Astrocyte (in vitro differentiated cells and primary cell): ENCODE measurements around the gene MYO1F. TPM values are rescaled to one million over a fixed set of nuclear protein-coding genes. Genes with fewer than 3 reads are reported as not detected.

Experiments used
- DNase-seq: peaks from one replicate; pipeline ENCODE4 v3.0.0-alpha.2; 2010; ENCODE audit warnings: low read depth
- FAIRE-seq: peaks from 2 replicates; lab custom pipeline; 2011; peaks lifted over from hg19 to GRCh38; lab: Jason Lieb, UNC
- H2AFZ ChIP-seq: 2 replicates; pipeline ENCODE4 v1.6.0; 2012; ENCODE audit warnings: low read depth, low read length, inconsistent platforms
- H3K27ac ChIP-seq: 2 replicates; pipeline ENCODE4 v1.5.1; 2011; ENCODE audit warnings: low read depth, low read length, inconsistent platforms
- H3K27me3 ChIP-seq: 2 replicates; pipeline ENCODE4 v1.6.0; 2011; ENCODE audit warnings: low read length, inconsistent platforms; ENCODE audit not compliant: insufficient read depth
- H3K36me3 ChIP-seq: 2 replicates; pipeline ENCODE4 v1.5.1; 2011; ENCODE audit warnings: low read length, inconsistent platforms; ENCODE audit not compliant: insufficient read depth
- H3K4me1 ChIP-seq: 2 replicates; pipeline ENCODE4 v1.5.1; 2011; ENCODE audit warnings: low read length, inconsistent platforms; ENCODE audit not compliant: insufficient read depth
- H3K4me2 ChIP-seq: 2 replicates; pipeline ENCODE4 v1.6.0; 2012; ENCODE audit warnings: low read length, inconsistent platforms
- H3K4me3 ChIP-seq: 2 replicates; pipeline ENCODE4 v1.5.1; 2011; ENCODE audit warnings: low read depth, mild to moderate bottlenecking, low read length, inconsistent platforms; ENCODE audit not compliant: insufficient read depth
- H3K79me2 ChIP-seq: 2 replicates; pipeline ENCODE4 v1.6.0; 2012; ENCODE audit warnings: mild to moderate bottlenecking, low read length, inconsistent platforms; ENCODE audit not compliant: insufficient read depth
- H3K9ac ChIP-seq: 2 replicates; pipeline ENCODE4 v1.6.0; 2012; ENCODE audit warnings: mild to moderate bottlenecking, low read length, inconsistent platforms
- H3K9me3 ChIP-seq: 2 replicates; pipeline ENCODE4 v1.5.1; 2012; ENCODE audit warnings: low read depth, mild to moderate bottlenecking, low read length, inconsistent platforms; ENCODE audit not compliant: insufficient read depth
- H4K20me1 ChIP-seq: 2 replicates; pipeline ENCODE4 v1.6.0; 2012; ENCODE audit warnings: low read length, inconsistent platforms; ENCODE audit not compliant: insufficient read depth
- H3K27ac Mint-ChIP-seq: one replicate; pipeline ENCODE4 v1.8.0; 2021; ENCODE audit warnings: mild to moderate bottlenecking, mixed read lengths; ENCODE audit not compliant: unreplicated experiment
- H3K27me3 Mint-ChIP-seq: one replicate; pipeline ENCODE4 v1.8.0; 2021; ENCODE audit warnings: low read depth, mixed read lengths; ENCODE audit not compliant: unreplicated experiment
- H3K36me3 Mint-ChIP-seq: one replicate; pipeline ENCODE4 v1.8.0; 2021; ENCODE audit warnings: low read depth, mixed read lengths; ENCODE audit not compliant: unreplicated experiment
- H3K4me1 Mint-ChIP-seq: one replicate; pipeline ENCODE4 v1.8.0; 2021; ENCODE audit warnings: low read depth, mixed read lengths; ENCODE audit not compliant: unreplicated experiment
- H3K4me3 Mint-ChIP-seq: one replicate; pipeline ENCODE4 v1.8.0; 2021; ENCODE audit warnings: mild to moderate bottlenecking, moderate library complexity, mixed read lengths; ENCODE audit not compliant: unreplicated experiment
- H3K9me3 Mint-ChIP-seq: one replicate; pipeline ENCODE4 v1.8.0; 2021; ENCODE audit warnings: mild to moderate bottlenecking, mixed read lengths; ENCODE audit not compliant: unreplicated experiment
- CTCF ChIP-seq: IDR thresholded peaks from 2 replicates; pipeline ENCODE4 v1.5.1; 2011; ENCODE audit warnings: low read depth, mild to moderate bottlenecking, inconsistent platforms, low read length, moderate library complexity; ENCODE audit not compliant: insufficient read depth
- EZH2 ChIP-seq: IDR thresholded peaks from 2 replicates; pipeline ENCODE4 v1.6.1; 2012; ENCODE audit warnings: mild to moderate bottlenecking, low read length, inconsistent platforms; ENCODE audit not compliant: insufficient read depth
- total RNA-seq: library from RNA; stranded (reverse); gene quantifications from 2 replicates; pipeline ENCODE4 v1.2.1, GENCODE V29; 2021

MYO1F gene
- total RNA-seq, 1 donor from 2014 or later: 0.23 TPM

GRCh38 chr19:8571006-8571411 lies 6.2 kb downstream of the MYO1F start:
- H3K4me1 Mint-ChIP-seq: peaks cover 11% of the 10 kb centered on the region
- Histone ChIP-seq H3K79me2 (no peaks in the 10 kb centered on the region), H3K27ac (no peak overlapping the region), H2AFZ (peak overlapping the region; percentile 63), H4K20me1 (no peaks in the 10 kb centered on the region), H3K9me3 (no peaks in the 10 kb centered on the region), H3K36me3 (no peaks in the 10 kb centered on the region), H3K27me3 (no peaks in the 10 kb centered on the region), H3K9ac (no peak overlapping the region), H3K4me1 (peaks cover 21% of the 10 kb centered on the region), H3K4me3 (no peak overlapping the region), H3K4me2 (peak overlapping the region; percentile 73)
- no peak overlapping the region for H3K4me3 Mint-ChIP-seq
- FAIRE-seq (peak; percentile 47), DNase-seq (peak; percentile 31)
- H3K36me3 Mint-ChIP-seq: peaks cover 1% of the 10 kb centered on the region
- peaks cover 27% of the 10 kb centered on the region for H3K27me3 Mint-ChIP-seq
- H3K9me3 Mint-ChIP-seq: peaks cover 3% of the 10 kb centered on the region
- no peak for TF ChIP-seq CTCF
- no peak for TF ChIP-seq EZH2
- H3K27ac Mint-ChIP-seq: no peak overlapping the region

GRCh38 chr19:8569066-8569771 lies 8.0 kb downstream of the MYO1F start:
- H3K36me3 Mint-ChIP-seq: peaks cover 1% of the 10 kb centered on the region

More at GRCh38 chr19:8569066-8569771, 8.0 kb downstream of the MYO1F start:
- Histone ChIP-seq H3K4me3 (no peak overlapping the region), H3K4me1 (peaks cover 21% of the 10 kb centered on the region), H3K4me2 (peak overlapping the region; percentile 77), H3K79me2 (no peaks in the 10 kb centered on the region), H3K9ac (no peak overlapping the region), H3K27me3 (no peaks in the 10 kb centered on the region), H4K20me1 (no peaks in the 10 kb centered on the region), H3K36me3 (no peaks in the 10 kb centered on the region), H3K9me3 (no peaks in the 10 kb centered on the region), H2AFZ (no peak overlapping the region), H3K27ac (no peak overlapping the region)
- Mint-ChIP-seq H3K9me3 (peaks cover 3% of the 10 kb centered on the region), H3K4me3 (peak overlapping the region; percentile 0), H3K4me1 (peaks cover 8% of the 10 kb centered on the region), H3K27me3 (peaks cover 28% of the 10 kb centered on the region), H3K27ac (no peak overlapping the region)
- FAIRE-seq (peak; percentile 94), DNase-seq (peak; percentile 93)
- TF ChIP-seq CTCF (no peak), EZH2 (no peak)
